Lung microvascular endothelial cell (primary cell): Measurements from ENCODE around the gene ARMC2. TPM values are rescaled to one million over a fixed set of nuclear protein-coding genes. Genes with fewer than 3 reads are reported as not detected.
A peak's percentile ranks its signal among the peaks of the same experiment; 100 is the strongest.

Source experiments
- DNase-seq, 2 donors: peaks; one replicate each; pipeline versions ENCODE4 v3.0.0 to v3.0.0-alpha.2; 2010; ENCODE audit warnings: low read depth in 2 of 2
- total RNA-seq: library from RNA; depleted of rRNA; stranded (reverse); fragments of >200 nt; gene quantifications from 2 replicates; pipeline ENCODE4 v1.2.1, GENCODE V29; 2014

ARMC2 gene
- total RNA-seq, 1 donor from 2014 or later = 0.99 TPM

- no peak for DNase-seq
Observed at GRCh38 chr6:108988296-108988695, 140.1 kb downstream of the ARMC2 start.

GRCh38 chr6:108988765-108989164, 140.5 kb downstream of the ARMC2 start:
- DNase-seq = no peak

- no peak for DNase-seq
Observed at GRCh38 chr6:108989700-108990099, 141.5 kb downstream of the ARMC2 start.

GRCh38 chr6:108993876-108994275, 145.7 kb downstream of the ARMC2 start:
- no peak for DNase-seq

- no peak for DNase-seq
Observed at GRCh38 chr6:108995296-108995695, 147.1 kb downstream of the ARMC2 start.

- DNase-seq = no peak
Observed at GRCh38 chr6:108996208-108996607, 148.0 kb downstream of the ARMC2 start.

GRCh38 chr6:108998485-108998884, 150.3 kb downstream of the ARMC2 start:
- DNase-seq = no peak

- no peak for DNase-seq
Observed at GRCh38 chr6:108999428-108999827, 151.2 kb downstream of the ARMC2 start.

- DNase-seq = no peak
Observed at GRCh38 chr6:109000289-109000688, 152.1 kb downstream of the ARMC2 start.

GRCh38 chr6:109001291-109001894, 153.2 kb downstream of the ARMC2 start:
- peak in 1 of 2 donors; percentile 19 for DNase-seq

GRCh38 chr6:109002051-109002697, 154.0 kb downstream of the ARMC2 start:
- DNase-seq = peak in 1 of 2 donors; percentile 3

- DNase-seq = no peak
Observed at GRCh38 chr6:109002882-109003281, 154.7 kb downstream of the ARMC2 start.

GRCh38 chr6:109006818-109007217, 158.6 kb downstream of the ARMC2 start:
- DNase-seq = no peak

GRCh38 chr6:109007521-109007920, 159.3 kb downstream of the ARMC2 start:
- DNase-seq = no peak

- no peak for DNase-seq
Observed at GRCh38 chr6:109008054-109008453, 159.8 kb downstream of the ARMC2 start.

- peak; percentile 52 for DNase-seq
Observed at GRCh38 chr6:109008537-109009235, 160.5 kb downstream of the ARMC2 start.

- DNase-seq = peak; percentile 91 to 94
Observed at GRCh38 chr6:109009236-109009961, 161.2 kb downstream of the ARMC2 start.

- no peak for DNase-seq
Observed at GRCh38 chr6:109009962-109010704, 161.9 kb downstream of the ARMC2 start.

- no peak for DNase-seq
Observed at GRCh38 chr6:109010705-109011102, 162.5 kb downstream of the ARMC2 start.

GRCh38 chr6:109013656-109014305, 165.6 kb downstream of the ARMC2 start:
- no peak for DNase-seq

GRCh38 chr6:109014606-109015005, 166.4 kb downstream of the ARMC2 start:
- no peak for DNase-seq
